Mucosa of descending colon (tissue), 3 donors: ENCODE measurements around the gene ERC2. TPM values are rescaled to one million over a fixed set of nuclear protein-coding genes. Genes with fewer than 3 reads are reported as not detected.

Experiments used
- ATAC-seq: fragments of 200-7000 bp; cut with Tn5 transposase; one replicate; pipeline ENCODE4 v1.9.1; 2020; ENCODE audit warnings: mild to moderate bottlenecking, moderate library complexity
- DNase-seq, 3 donors: peaks; one replicate each; pipeline ENCODE4 v3.0.0-alpha.2; 2020
- H3K36me3 ChIP-seq: fragments of 200-600 bp; one replicate; pipeline ENCODE4 v1.8.0; 2021; ENCODE audit warnings: low read depth, mild to moderate bottlenecking
- H3K4me1 ChIP-seq: fragments of 200-600 bp; one replicate; pipeline ENCODE4 v1.8.0; 2021; ENCODE audit warnings: low read depth, mild to moderate bottlenecking
- H3K4me3 ChIP-seq: fragments of 200-600 bp; one replicate; pipeline ENCODE4 v1.8.0; 2021; ENCODE audit warnings: mild to moderate bottlenecking
- H3K9me3 ChIP-seq: fragments of 200-600 bp; one replicate; pipeline ENCODE4 v1.8.0; 2021; ENCODE audit warnings: mild to moderate bottlenecking
- CTCF ChIP-seq: fragments of 200-600 bp; IDR thresholded peaks from one replicate; pipeline ENCODE4 v1.8.0; 2022; ENCODE audit warnings: antibody characterized with exemption, mild to moderate bottlenecking
- intact Hi-C, 2 donors: fragments of 100-400 bp; cut with DNase I in 1 of 2; cut with micrococcal nuclease in 1 of 2; formaldehyde crosslinking; loops; one replicate each; pipeline versions ENCODE4 v1.11.0 to v1.11.1; 2022; cut with DNase I, micrococcal nuclease
- total RNA-seq, 3 donors: library from RNA; stranded (reverse); fragmentation: NEBNext Ultra II Directional in 2 of 3; extraction: Animal tissue kit (Norgen Biotek cat#: 25700) in 2 of 3; gene quantifications; one replicate each; pipeline versions ENCODE4 v1.2.1 to v1.2.4, GENCODE V29; 2021 to 2023
- donor health status: DM: no; HTN: no; CAD: no; lungs with moderate emphysema.
- donor health status: DM: no; HTN: no; CAD: no.
- donor health status: DM: no; HTN: yes; CAD: no.

Gene ERC2
- total RNA-seq, 3 donors from 2014 or later: 0.06 to 1.8 (median 0.43) TPM

GRCh38 chr3:55645422-55645821 lies 822.8 kb downstream of the ERC2 start:
- intact Hi-C loops: no loop called here
- Histone ChIP-seq H3K4me1 (no peaks in the 10 kb centered on the region), H3K9me3 (no peaks in the 10 kb centered on the region), H3K4me3 (no peak overlapping the region), H3K36me3 (no peaks in the 10 kb centered on the region)
- ATAC-seq: no peak
- no peak for DNase-seq
- TF ChIP-seq CTCF: no peak

- intact Hi-C loops: no loop called here
- ATAC-seq (no peak), DNase-seq (no peak)
- H3K9me3 ChIP-seq: no peaks in the 10 kb centered on the region
- no peak for TF ChIP-seq CTCF
- H3K4me1 ChIP-seq: no peaks in the 10 kb centered on the region
- H3K36me3 ChIP-seq: no peaks in the 10 kb centered on the region
- H3K4me3 ChIP-seq: no peak overlapping the region
Measured at GRCh38 chr3:55643283-55643682, 825.0 kb downstream of the ERC2 start.

- ATAC-seq: no peak
- intact Hi-C loops: no loop called here
- DNase-seq: no peak
- TF ChIP-seq CTCF: no peak
- Histone ChIP-seq H3K4me3 (no peak overlapping the region), H3K4me1 (no peaks in the 10 kb centered on the region), H3K36me3 (no peaks in the 10 kb centered on the region), H3K9me3 (no peaks in the 10 kb centered on the region)
Measured at GRCh38 chr3:55641964-55642363, 826.3 kb downstream of the ERC2 start.

- no peaks in the 10 kb centered on the region for H3K9me3 ChIP-seq
- intact Hi-C loops: no loop called here
- TF ChIP-seq CTCF: no peak
- ATAC-seq: peak; percentile 79
- H3K4me3 ChIP-seq: no peak overlapping the region
- H3K4me1 ChIP-seq: no peaks in the 10 kb centered on the region
- DNase-seq: no peak
- H3K36me3 ChIP-seq: no peaks in the 10 kb centered on the region
Measured at GRCh38 chr3:55639896-55640765, 828.1 kb downstream of the ERC2 start.

GRCh38 chr3:55639143-55639542 lies 829.1 kb downstream of the ERC2 start:
- intact Hi-C loops: no loop called here
- no peaks in the 10 kb centered on the region for H3K4me1 ChIP-seq
- TF ChIP-seq CTCF: no peak
- no peak for ATAC-seq
- H3K9me3 ChIP-seq: no peaks in the 10 kb centered on the region
- no peak for DNase-seq
- H3K36me3 ChIP-seq: no peaks in the 10 kb centered on the region
- H3K4me3 ChIP-seq: no peak overlapping the region
